Measurements from ENCODE around the gene GLRB.
"Not testable (repeated sequence)": the region's sequence is repeated elsewhere in the genome, so short reads cannot be mapped to it uniquely, and the experiment has no call there.

Gene GLRB

GRCh38 chr4:157151711-157152110 lies 75.8 kb downstream of the GLRB start:
- DNase-seq (ENCODE audit: low read depth): peak; percentile 75
- no peak for TF ChIP-seq CTCF (conservative IDR thresholded peaks at IDR 0.05; ENCODE audit: control insufficient read depth, insufficient read depth, low read depth, low read length)
- no peak overlapping the region for H3K4me3 ChIP-seq (ENCODE audit: control insufficient read depth, low read depth, low read length)

- H3K4me3 ChIP-seq (ENCODE audit: control insufficient read depth, low read depth, low read length): no peak overlapping the region
- no peak for DNase-seq (ENCODE audit: low read depth)
- no peak for TF ChIP-seq CTCF (conservative IDR thresholded peaks at IDR 0.05; ENCODE audit: control insufficient read depth, insufficient read depth, low read depth, low read length)
Observed at GRCh38 chr4:157165935-157166610, 90.1 kb downstream of the GLRB start.

- H3K4me3 ChIP-seq (ENCODE audit: control insufficient read depth, low read depth, low read length): no peak overlapping the region
- TF ChIP-seq CTCF (conservative IDR thresholded peaks at IDR 0.05; ENCODE audit: control insufficient read depth, insufficient read depth, low read depth, low read length): no peak
- peak; percentile 35 for DNase-seq (ENCODE audit: low read depth)
Observed at GRCh38 chr4:157170321-157170720, 94.4 kb downstream of the GLRB start.

- DNase-seq (ENCODE audit: low read depth): peak; percentile 44
- TF ChIP-seq CTCF (conservative IDR thresholded peaks at IDR 0.05; ENCODE audit: control insufficient read depth, insufficient read depth, low read depth, low read length): peak; percentile 39
- no peak overlapping the region for H3K4me3 ChIP-seq (ENCODE audit: control insufficient read depth, low read depth, low read length)
Observed at GRCh38 chr4:157172011-157172410, 96.1 kb downstream of the GLRB start.

- H3K4me3 ChIP-seq (ENCODE audit: control insufficient read depth, low read depth, low read length); DNase-seq (ENCODE audit: low read depth): not testable (repeated sequence)
Observed at GRCh38 chr4:157180268-157180667, 104.3 kb downstream of the GLRB start.

- TF ChIP-seq CTCF (conservative IDR thresholded peaks at IDR 0.05; ENCODE audit: control insufficient read depth, insufficient read depth, low read depth, low read length): no peak
- H3K4me3 ChIP-seq (ENCODE audit: control insufficient read depth, low read depth, low read length): no peak overlapping the region
- no peak for DNase-seq (ENCODE audit: low read depth)
Observed at GRCh38 chr4:157184300-157184699, 108.3 kb downstream of the GLRB start.

GRCh38 chr4:157185363-157185762 lies 109.4 kb downstream of the GLRB start:
- no peak overlapping the region for H3K4me3 ChIP-seq (ENCODE audit: control insufficient read depth, low read depth, low read length)
- DNase-seq (ENCODE audit: low read depth): no peak
- no peak for TF ChIP-seq CTCF (conservative IDR thresholded peaks at IDR 0.05; ENCODE audit: control insufficient read depth, insufficient read depth, low read depth, low read length)

All from fibroblast of mammary gland (primary cell).